ENCODE results near the gene NIBAN1. TPM values are rescaled to one million over a fixed set of nuclear protein-coding genes. Genes with fewer than 3 reads are reported as not detected.

Gene NIBAN1
- total RNA-seq, 1 experiment from 2014 or later, result 5.9 TPM

- H3K9me3 Mint-ChIP-seq, result no peaks in the 10 kb centered on the region
- no peak overlapping the region for H3K27ac Mint-ChIP-seq
- TF ChIP-seq, protein P1, sequence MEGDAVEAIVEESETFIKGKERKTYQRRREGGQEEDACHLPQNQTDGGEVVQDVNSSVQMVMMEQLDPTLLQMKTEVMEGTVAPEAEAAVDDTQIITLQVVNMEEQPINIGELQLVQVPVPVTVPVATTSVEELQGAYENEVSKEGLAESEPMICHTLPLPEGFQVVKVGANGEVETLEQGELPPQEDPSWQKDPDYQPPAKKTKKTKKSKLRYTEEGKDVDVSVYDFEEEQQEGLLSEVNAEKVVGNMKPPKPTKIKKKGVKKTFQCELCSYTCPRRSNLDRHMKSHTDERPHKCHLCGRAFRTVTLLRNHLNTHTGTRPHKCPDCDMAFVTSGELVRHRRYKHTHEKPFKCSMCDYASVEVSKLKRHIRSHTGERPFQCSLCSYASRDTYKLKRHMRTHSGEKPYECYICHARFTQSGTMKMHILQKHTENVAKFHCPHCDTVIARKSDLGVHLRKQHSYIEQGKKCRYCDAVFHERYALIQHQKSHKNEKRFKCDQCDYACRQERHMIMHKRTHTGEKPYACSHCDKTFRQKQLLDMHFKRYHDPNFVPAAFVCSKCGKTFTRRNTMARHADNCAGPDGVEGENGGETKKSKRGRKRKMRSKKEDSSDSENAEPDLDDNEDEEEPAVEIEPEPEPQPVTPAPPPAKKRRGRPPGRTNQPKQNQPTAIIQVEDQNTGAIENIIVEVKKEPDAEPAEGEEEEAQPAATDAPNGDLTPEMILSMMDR (conservative IDR thresholded peaks at IDR 0.05), result no peak
Measured at GRCh38 chr1:185014941-185015340, 40.6 kb upstream of the NIBAN1 start.

More at GRCh38 chr1:185014941-185015340, 40.6 kb upstream of the NIBAN1 start:
- Histone ChIP-seq H3K9me3 (ENCODE audit: control insufficient read depth, low read depth, low read length) (no peaks in the 10 kb centered on the region), H2BK120ac (ENCODE audit: low read depth, low read length, poor library complexity, severe bottlenecking) (no peak overlapping the region), H3K4ac (ENCODE audit: low read depth, low read length) (no peak overlapping the region), H2BK5ac (ENCODE audit: insufficient read length, low read length) (no peak overlapping the region), H3K9ac (ENCODE audit: extremely low read depth, insufficient read length, low read length) (no peak overlapping the region), H3K79me2 (ENCODE audit: insufficient read depth, low read length) (no peaks in the 10 kb centered on the region), H3K56ac (ENCODE audit: insufficient read length, low read depth, low read length) (no peak overlapping the region), H2AFZ (ENCODE audit: low read length) (no peak overlapping the region), H3K27ac (ENCODE audit: insufficient read length, low read depth, low read length) (no peak overlapping the region), H3K23ac (ENCODE audit: insufficient read length, low read depth, low read length) (no peak overlapping the region), H3K18ac (ENCODE audit: insufficient read length, low read depth, low read length) (no peak overlapping the region), H3K79me1 (ENCODE audit: insufficient read depth, low read depth, low read length, poor library complexity, severe bottlenecking) (no peaks in the 10 kb centered on the region), H3K23me2 (ENCODE audit: insufficient read length, low read depth, low read length, poor library complexity, severe bottlenecking) (no peaks in the 10 kb centered on the region), H2AK5ac (ENCODE audit: insufficient read length, low read length) (no peak overlapping the region), H2BK12ac (ENCODE audit: insufficient read length, low read depth, low read length) (no peak overlapping the region), H4K5ac (ENCODE audit: insufficient read length, low read depth, low read length) (no peak overlapping the region), H3K27me3 (ENCODE audit: insufficient read depth, low read length) (no peaks in the 10 kb centered on the region), H4K20me1 (ENCODE audit: control insufficient read depth, insufficient read depth, insufficient read length) (no peaks in the 10 kb centered on the region), H3T11ph (ENCODE audit: low read length) (no peak overlapping the region), H2BK20ac (ENCODE audit: low read depth, low read length, poor library complexity, severe bottlenecking) (no peak overlapping the region), H3K4me1 (ENCODE audit: insufficient read depth, low read length) (no peaks in the 10 kb centered on the region), H4K8ac (replicated peaks; ENCODE audit: insufficient read length, low read depth, low read length) (no peak overlapping the region), H2BK15ac (ENCODE audit: low read depth, low read length) (no peak overlapping the region), H3K14ac (ENCODE audit: insufficient read depth, low read length) (no peak overlapping the region), H4K91ac (ENCODE audit: insufficient read length, low read depth, low read length) (no peak overlapping the region), H3K4me2 (ENCODE audit: insufficient read depth, insufficient read length, low read length) (no peak overlapping the region)
- Mint-ChIP-seq H3K36me3 (ENCODE audit: insufficient read depth in 1 of 3, low read depth in 3 of 3) (no peaks in the 10 kb centered on the region), H3K27me3 (ENCODE audit: low read depth) (no peaks in the 10 kb centered on the region), H3K4me1 (peaks cover 3% of the 10 kb centered on the region in 2 experiments; a peak in 1 of 4 replicates), H3K4me3 (no peak overlapping the region)
- no peak for DNase-seq
- no CpG with 5 or more reads among the region's 3 CpGs for WGBS (ENCODE audit: extremely low coverage, insufficient read length, low lambda C conversion rate)

Data from H9 (cell line).